Measurements from ENCODE around the gene ZNF24. TPM values are rescaled to one million over a fixed set of nuclear protein-coding genes. Genes with fewer than 3 reads are reported as not detected.

The ZNF24 gene
- total RNA-seq = 23.2 and 42.2 TPM in 2 replicates

DNA sequence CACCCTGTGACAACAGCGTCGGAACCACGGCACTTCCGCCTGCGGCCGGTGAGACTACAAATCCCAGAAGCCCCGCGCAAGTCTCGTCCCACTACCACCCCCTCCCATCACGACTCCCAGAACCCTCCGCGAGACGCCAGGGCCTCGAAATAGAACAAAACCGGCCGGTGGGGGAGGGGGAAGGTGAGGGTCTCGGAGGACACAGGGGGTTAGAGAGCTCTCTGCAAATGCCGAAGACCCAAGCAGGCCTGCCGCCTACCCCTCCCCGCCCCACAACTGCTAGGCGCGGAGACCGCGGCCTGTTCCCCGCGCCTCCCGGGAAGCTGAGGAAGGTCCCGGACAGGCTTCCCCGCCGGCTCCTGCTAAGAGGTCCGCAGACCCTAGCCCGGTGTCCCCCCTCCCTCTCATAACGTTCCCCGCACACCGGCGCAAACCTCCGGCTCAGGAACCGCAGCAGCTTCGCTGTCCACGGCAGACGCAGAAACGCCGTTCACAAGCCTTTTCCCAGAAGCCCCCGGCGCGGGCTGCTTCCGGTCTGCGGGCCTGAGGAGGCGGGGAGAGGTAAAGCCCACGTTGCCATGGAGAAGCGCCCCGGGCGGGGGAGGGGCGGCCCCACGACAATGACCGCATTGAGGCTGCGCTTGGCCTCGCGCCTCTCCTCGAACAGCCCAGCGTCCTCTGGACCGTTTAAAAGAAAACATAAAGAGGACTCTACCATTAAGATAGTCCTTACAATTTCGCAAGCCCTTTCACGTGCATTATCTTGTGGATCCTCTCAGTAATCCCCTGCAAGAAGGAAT is at the start of gene ZNF24:
Gene ZNF24 (minus strand): TSS at position 485 of the 800 bp plus-strand sequence. CDS start 3,770 bp downstream, outside the sequence.

DNA sequence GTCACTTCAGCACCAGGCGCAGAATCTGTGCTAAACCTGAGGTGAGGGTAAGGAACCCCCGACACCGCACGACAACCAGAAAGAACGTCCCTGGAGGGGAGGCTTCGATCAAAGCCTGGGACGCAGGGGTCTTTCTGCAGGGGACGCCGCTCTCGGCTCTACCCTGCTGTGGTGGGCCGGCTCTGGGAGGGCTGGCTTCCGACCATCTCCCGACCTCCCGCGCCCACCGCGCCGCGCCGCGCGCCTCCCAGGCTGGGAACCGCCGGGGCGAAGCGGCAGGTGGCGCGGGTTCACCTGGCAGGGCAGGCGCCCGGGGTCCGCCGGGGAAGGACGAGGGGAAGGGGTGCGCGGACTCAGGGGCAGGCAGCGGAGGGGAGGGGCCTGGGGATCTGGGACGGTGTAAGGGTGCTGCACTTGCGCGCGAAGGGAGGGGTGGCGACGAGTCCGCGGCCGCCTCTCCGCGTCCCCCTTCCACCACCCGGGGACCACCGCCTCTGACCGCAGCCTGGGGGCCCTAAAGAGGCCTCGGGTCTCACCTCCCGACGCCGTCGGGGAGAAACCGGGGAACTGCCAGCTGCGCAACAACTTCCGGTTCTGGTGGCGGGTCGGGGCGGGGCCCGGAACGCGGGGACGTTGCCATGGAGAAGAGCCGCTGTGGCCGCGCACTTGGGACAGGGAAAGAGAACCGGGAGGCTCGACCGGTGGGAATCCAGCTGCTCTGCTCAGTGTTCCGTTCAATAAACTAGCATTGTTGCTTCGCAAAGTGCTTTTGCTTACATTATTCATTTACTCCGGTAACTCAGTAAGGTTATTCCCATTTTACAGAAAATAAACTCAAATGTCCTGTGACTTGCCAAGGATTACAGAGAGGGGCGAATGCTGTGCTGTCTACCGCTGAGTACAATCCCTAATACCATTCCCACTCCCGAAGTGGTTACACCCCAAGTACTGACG is 32.8 kb upstream of the ZNF24 start, which contains the start of gene ZNF396:
Gene ZNF396 (minus strand): TSS at position 596 of the 954 bp plus-strand sequence. CDS start 3,045 bp downstream, outside the sequence.

DNA sequence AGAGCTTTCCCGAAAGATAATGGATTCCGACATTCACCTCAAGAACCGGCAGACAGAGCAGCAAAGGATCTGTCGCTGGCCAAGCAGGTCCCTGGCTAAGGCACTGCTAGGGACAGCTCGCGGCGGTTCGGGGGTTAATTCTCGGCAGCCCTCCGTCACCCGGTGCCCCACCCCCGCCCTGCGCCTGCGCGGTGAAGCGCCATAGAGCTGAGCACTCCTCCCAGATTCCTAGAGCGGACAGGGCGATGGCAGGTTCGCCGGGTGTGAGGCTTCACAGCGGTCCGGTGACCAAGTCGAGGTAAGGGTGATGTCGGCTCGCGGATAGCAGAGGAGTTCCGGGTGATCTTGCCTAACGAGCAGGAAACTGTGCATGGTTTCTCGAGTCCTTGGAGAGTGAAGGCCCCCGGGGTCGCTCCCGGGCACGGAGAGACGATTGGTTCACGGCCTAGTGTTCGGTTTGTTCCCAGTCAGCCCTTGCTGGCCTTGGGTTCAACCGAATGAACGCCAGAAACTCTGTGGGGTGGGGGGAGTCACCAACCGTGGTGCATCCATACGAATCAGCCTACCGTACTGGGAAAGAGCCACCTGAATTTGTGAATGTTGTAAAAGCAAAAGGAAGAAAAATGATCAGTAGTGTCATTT is 54.0 kb downstream of the ZNF24 start, which contains the start of gene ZSCAN30:
Gene ZSCAN30 (minus strand): TSS at position 136 of the 642 bp plus-strand sequence. CDS start 25,877 bp downstream, outside the sequence.

Other genes starting within 250 kb of the ZNF24 start
- gene ZNF397, start 103.4 kb downstream of the ZNF24 start, total RNA-seq = 3.9 and 12.3 TPM in 2 replicates
- gene ZSCAN30, start 54.2 kb downstream of the ZNF24 start, total RNA-seq = 7.9 and 15.9 TPM in 2 replicates
- 0.57 and 0.65 TPM in 2 replicates for gene ZNF396, start 32.9 kb upstream of the ZNF24 start, total RNA-seq
- gene INO80C, start 153.5 kb upstream of the ZNF24 start, total RNA-seq = 8.3 and 13.6 TPM in 2 replicates
- 169 and 285 TPM in 2 replicates for gene GALNT1, start 237.3 kb upstream of the ZNF24 start, total RNA-seq